Measurements from ENCODE around the gene EML1. TPM values are rescaled to one million over a fixed set of nuclear protein-coding genes. Genes with fewer than 3 reads are reported as not detected.

Gene EML1
- total and polyA plus RNA-seq, 2 experiments from 2014 or later: 16.6 to 16.9 TPM

- H3K4me1 ChIP-seq (ENCODE audit: low read depth): no peaks in the 10 kb centered on the region
- H3K4me3 ChIP-seq: no peak overlapping the region
- no peak for DNase-seq (ENCODE audit: low read depth in 1 of 2, low spot score in 1 of 2)
- no peak for TF ChIP-seq CTCF (IDR thresholded peaks at IDR 0.05; ENCODE audit: low read depth, low read length)
- no peaks in the 10 kb centered on the region for H3K36me3 ChIP-seq
- no peak overlapping the region for H3K27ac ChIP-seq
- H3K27me3 ChIP-seq: peaks cover 4% of the 10 kb centered on the region
- no peaks in the 10 kb centered on the region for H3K9me3 ChIP-seq (ENCODE audit: low read depth)
These were observed 16.8 kb downstream of the EML1 start for GRCh38 chr14:99809859-99810558.

GRCh38 chr14:99810559-99810874 is 17.3 kb downstream of the EML1 start:
- no peaks in the 10 kb centered on the region for H3K9me3 ChIP-seq (ENCODE audit: low read depth)
- no peak for TF ChIP-seq CTCF (IDR thresholded peaks at IDR 0.05; ENCODE audit: low read depth, low read length)
- no peak overlapping the region for H3K4me3 ChIP-seq
- H3K27me3 ChIP-seq: peaks cover 4% of the 10 kb centered on the region
- DNase-seq (ENCODE audit: low read depth in 1 of 2, low spot score in 1 of 2): no peak
- H3K27ac ChIP-seq: no peak overlapping the region
- H3K36me3 ChIP-seq: no peaks in the 10 kb centered on the region
- no peaks in the 10 kb centered on the region for H3K4me1 ChIP-seq (ENCODE audit: low read depth)

GRCh38 chr14:99812096-99812750 is 19.0 kb downstream of the EML1 start:
- TF ChIP-seq CTCF (IDR thresholded peaks at IDR 0.05; ENCODE audit: low read depth, low read length): no peak
- H3K27me3 ChIP-seq: peaks cover 4% of the 10 kb centered on the region
- no peak for DNase-seq (ENCODE audit: low read depth in 1 of 2, low spot score in 1 of 2)

GRCh38 chr14:99812892-99813291 is 19.7 kb downstream of the EML1 start:
- no peaks in the 10 kb centered on the region for H3K9me3 ChIP-seq (ENCODE audit: low read depth)
- no peak for TF ChIP-seq CTCF (IDR thresholded peaks at IDR 0.05; ENCODE audit: low read depth, low read length)
- no peak for DNase-seq (ENCODE audit: low read depth in 1 of 2, low spot score in 1 of 2)
- no peaks in the 10 kb centered on the region for H3K36me3 ChIP-seq
- no peak overlapping the region for H3K4me3 ChIP-seq
- H3K27me3 ChIP-seq: peaks cover 4% of the 10 kb centered on the region
- no peaks in the 10 kb centered on the region for H3K4me1 ChIP-seq (ENCODE audit: low read depth)
- H3K27ac ChIP-seq: no peak overlapping the region

More at GRCh38 chr14:99812096-99812750, 19.0 kb downstream of the EML1 start:
- Histone ChIP-seq H3K4me1 (ENCODE audit: low read depth) (no peaks in the 10 kb centered on the region), H3K27ac (no peak overlapping the region), H3K4me3 (no peak overlapping the region), H3K9me3 (ENCODE audit: low read depth) (no peaks in the 10 kb centered on the region), H3K36me3 (no peaks in the 10 kb centered on the region)

GRCh38 chr14:99815696-99816095 is 22.5 kb downstream of the EML1 start:
- no peak for DNase-seq (ENCODE audit: low read depth in 1 of 2, low spot score in 1 of 2)
- H3K4me1 ChIP-seq (ENCODE audit: low read depth): no peaks in the 10 kb centered on the region

More at GRCh38 chr14:99815696-99816095, 22.5 kb downstream of the EML1 start:
- no peaks in the 10 kb centered on the region for H3K36me3 ChIP-seq
- no peaks in the 10 kb centered on the region for H3K9me3 ChIP-seq (ENCODE audit: low read depth)
- TF ChIP-seq CTCF (IDR thresholded peaks at IDR 0.05; ENCODE audit: low read depth, low read length): no peak
- peaks cover 4% of the 10 kb centered on the region for H3K27me3 ChIP-seq
- H3K4me3 ChIP-seq: no peak overlapping the region
- no peak overlapping the region for H3K27ac ChIP-seq
